HG03066 (cell line): ENCODE data around the gene MMS19.
A peak's percentile ranks its signal among the peaks of the same experiment; 100 is the strongest.
"Not testable (repeated sequence)": the region's sequence is repeated elsewhere in the genome, so short reads cannot be mapped to it uniquely, and the experiment has no call there.

Source experiments
- ATAC-seq: cut with Tn5 transposase; IDR thresholded peaks from one replicate; pipeline ENCODE4 v1.9.1; 2021; ENCODE audit warnings: low read depth; ENCODE audit not compliant: unreplicated experiment

The MMS19 gene

DNA sequence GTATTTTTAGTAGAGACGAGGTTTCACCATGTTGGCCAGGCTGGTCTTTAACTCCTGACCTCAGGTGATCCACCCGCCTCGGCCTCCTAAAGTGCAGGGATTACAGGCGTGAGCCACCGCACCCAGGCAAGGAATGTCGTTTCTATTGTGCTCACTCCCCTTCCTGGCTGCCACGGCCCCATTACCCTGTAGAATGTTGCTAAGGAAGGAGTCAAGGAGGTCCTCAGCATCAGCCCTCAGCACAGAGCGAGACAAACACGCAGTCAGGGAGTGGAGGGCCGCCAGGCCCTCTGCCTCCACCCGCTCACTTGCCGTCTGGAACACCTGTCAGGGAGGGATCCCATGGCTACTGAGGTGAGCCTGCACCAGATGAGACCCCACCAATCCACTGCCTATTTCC is 29.4 kb downstream of the MMS19 start:
- ATAC-seq, result not testable (repeated sequence)

DNA sequence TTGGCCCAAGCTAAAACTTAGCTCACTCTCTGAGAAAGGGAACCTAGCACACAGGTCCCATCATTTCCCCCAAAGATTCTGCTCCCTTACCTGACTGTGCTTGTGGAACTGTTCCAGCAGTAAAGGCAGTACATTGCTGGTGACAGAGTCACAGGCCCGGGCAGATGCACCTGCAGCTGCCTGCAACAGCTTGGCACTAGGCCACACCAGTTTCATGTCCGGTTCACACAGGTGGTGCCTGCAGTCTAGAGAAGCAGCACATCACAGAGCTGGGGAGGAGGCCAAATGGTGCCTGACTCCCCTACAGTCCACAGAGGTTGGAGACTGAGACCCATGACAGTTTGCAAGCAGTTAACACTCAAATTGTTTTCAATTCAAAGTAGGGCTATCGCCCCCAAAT is 30.1 kb downstream of the MMS19 start:
- ATAC-seq, result no peak

DNA sequence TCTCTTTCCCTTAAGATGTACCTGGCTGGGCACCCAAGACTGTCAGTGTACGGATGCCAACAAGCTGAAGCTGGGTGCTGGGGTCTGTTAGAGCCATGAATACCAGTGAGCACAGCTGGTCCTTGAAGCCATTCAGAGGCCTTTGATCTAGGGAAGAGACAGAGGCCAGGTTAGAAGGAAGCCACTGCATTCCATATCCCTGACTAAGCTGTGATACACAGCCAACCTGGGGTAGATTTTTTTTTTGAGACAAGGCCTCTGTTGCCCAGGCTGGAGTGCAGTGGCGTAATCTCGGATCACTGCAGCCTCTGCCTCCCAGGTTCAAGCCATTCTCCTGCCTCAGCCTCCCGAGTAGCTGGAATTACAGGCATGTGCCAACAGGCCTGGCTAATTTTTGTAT is 31.5 kb downstream of the MMS19 start:
- ATAC-seq, result no peak

DNA sequence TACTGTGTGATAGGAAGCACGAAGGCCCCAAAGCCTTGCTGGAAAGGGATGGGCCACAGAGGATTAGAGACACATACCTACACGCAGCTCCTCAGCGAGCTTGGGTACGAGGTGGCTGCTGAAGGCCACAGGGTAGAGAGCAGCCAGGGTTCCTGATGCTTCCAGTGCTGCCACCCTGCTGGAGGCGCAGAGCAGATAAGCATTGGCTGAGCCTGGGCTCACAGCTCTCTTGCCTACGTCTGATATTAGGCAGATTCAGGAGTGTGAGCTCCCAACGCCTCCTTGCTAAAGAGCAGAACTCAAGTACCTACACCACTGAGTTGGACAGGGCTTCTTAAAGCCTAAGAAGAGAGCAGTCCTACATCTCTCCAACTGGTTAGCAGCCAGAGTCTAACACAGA is 32.2 kb downstream of the MMS19 start:
- ATAC-seq, result no peak

DNA sequence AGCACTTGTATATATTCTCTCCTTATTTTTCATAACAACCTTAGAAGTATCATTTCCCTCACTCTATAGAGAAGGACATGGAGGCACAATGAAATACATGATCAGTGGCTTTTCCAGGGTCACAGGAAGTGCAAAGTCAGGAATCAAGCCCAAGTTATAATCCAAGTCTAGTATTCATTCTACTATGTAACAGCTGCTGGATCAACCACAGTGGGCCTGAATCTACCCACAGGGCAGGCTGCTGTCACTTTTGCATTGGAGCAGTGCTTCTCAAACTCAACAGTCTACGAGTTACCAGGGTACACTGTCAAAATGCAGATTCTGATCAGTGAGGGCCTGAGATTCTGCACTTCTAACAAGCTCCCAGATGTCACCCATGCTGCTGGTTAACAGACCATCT is 34.0 kb downstream of the MMS19 start:
- no peak for ATAC-seq

DNA sequence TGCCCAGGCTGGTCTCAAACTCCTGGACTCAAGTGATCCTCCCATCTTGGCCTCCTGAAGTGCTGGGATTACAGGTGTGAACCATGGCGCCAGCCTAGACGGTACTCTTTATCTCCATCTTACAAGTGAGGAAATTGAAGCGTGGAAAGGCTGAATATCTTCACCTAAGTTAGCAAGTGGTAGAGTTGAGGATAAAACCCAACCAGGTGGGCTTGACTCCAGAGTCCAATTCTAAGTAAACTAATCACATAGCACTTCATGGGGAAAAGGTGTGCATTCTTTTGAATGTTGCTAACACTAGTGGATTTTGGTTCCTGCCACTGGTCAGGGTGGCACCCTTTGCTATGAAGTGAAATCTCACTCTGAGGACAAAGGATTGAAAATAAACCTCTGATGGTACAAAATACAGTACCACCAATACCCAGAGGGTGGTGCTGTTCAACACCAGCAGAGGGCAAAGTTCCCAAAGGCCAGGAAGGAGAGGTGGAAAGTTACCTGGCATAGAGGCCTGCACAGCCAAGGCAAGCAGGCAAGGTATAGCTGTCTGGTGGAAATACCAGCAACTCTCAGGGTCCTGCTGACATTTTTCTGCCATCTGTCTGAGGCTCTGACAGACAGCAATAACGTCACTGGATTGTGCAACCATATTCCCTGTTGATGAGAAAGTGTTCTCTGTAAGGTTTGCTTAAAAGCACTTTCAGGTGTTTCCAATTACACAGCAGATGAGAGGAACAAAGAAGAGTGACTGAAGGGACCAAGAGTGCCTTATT is 34.7 kb downstream of the MMS19 start:
- ATAC-seq, result no peak

DNA sequence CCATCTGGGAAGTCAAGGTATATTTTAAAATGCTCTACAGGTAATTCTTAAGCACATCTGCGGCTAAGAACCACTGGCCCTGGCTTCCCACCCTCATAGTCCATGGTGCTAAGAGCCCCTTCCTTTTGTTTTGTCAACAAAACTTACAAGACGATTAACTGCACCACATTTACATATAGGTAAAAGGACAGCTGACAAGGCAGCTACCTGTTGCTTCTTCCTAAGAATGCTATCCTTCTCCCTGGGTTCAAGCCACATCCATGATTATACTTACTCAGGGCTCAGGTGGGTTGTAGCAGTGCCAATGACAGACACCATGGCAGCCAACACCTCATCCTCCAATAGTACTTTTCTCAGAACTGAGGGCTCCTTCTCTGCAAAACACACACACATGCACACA is 35.9 kb downstream of the MMS19 start:
- ATAC-seq, result no peak

DNA sequence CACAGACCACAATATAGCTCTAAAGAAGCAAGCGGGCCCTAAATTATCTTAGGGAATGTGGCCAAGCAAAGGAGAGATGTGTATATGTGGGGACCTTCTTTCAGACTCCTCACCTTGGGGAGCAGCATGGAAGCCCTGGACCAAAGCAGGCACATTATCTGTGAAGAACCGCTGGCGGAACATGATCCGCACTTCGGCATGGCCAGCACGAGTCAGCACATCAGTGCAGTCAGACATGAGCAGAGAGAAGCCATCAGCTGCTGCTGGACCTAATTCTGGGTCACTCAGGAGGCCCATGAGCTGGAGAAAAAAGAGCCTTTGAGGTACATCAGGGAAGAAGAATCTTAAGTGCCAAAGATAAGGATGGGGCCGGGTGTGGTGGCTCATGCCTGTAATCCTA is 38.3 kb downstream of the MMS19 start:
- no peak for ATAC-seq

DNA sequence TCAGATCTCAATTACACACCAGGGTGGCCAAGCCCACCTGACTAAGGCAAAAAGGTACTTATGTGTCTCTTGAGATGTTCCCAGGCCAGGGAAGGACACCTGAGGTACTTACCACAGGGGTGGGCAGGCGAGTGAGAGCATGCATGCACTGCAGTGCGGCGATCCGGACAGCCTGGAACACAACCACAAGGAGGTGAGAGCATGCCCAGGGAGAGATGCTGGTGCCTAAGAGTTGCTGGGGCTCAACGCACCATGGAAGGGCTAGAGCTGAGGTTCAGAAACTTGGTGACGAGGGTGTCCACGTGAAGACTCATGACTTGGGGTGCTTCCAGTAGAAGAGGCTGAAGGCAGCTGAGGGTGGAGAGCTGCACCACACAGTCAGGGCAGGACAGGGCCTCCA is 39.1 kb downstream of the MMS19 start:
- ATAC-seq, result no peak

DNA sequence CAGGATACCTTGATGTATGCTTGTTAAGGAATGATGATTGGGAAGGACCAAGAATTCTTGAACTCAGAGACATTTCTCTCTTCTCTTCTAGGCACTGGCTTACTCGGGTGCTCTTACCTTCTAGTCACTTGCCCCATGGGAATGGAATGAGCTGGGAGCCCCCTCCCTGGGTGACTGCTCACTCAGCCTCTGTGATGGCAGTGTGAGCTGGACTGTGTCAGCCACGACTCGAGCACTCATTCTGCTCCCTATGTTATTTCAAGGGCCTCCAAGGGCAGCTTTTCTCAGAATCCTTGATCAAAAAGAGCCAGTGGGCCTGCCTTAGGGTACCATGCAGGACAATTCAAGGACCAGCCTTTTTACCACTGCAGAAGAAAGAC is 41.5 kb downstream of the MMS19 start:
- ATAC-seq, result no peak

DNA sequence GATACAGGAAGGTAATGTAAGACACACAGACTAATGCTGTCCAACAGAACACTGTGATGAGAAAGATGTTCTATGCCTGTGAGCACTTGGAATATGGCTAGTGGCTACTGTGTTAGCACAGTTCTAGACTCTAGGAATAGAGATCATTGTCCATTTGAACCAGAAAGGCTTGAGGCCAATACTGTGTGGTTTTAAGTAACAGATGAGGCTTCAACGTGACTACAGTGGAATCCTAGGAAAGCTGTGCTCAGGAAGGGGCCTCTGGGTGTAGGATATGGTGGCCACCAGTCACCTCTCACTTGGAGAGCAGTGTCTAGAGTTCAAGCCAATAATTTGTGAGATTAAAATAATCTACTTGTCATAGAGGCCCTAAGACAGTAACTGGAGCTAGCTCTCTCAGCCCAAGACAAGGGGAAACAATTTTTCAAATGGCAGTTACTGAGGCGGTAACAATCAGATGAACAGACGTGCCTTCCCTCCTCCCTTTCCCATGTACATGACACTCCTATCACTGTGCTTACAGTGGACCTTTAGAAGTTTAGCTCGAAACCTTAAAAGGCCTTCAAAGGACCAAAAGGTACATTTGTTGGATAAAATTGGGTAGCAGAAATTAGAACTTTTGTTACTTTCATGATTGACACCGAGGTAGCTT is 42.1 kb downstream of the MMS19 start:
- no peak for ATAC-seq

DNA sequence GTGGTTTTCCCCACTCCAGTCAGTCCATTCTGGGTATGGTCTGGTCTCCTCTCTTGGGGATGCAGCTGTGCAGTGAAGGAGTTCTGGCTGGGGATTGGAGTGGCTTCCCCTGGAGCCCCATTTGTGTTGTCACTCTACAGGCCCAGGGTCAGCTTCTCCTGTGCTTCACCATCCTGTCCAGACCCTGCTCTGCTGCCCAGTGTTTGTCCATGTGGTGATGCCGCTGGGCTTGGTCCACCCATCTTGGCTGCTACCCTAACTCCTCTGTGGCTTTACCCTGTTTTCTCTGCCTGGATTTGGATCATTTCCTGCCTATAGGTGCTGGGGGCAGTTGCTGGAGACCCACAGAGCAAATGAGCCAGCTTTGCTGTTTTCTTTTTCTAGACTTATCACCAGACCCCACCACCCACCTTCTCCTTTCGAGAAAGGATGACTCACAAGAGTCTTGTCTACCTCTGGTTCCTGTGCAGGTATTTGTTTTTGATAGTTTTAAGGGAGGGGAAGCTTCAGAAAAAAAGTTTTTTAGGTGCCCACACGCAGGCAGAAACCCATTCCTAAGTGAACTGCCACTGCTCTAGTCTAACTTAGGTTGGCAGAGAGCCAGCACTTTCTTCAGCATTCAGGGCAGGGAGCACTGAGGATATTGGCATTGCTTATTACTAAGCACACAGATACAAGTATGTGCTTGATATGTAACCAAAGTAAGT is 43.7 kb downstream of the MMS19 start:
- no peak for ATAC-seq

DNA sequence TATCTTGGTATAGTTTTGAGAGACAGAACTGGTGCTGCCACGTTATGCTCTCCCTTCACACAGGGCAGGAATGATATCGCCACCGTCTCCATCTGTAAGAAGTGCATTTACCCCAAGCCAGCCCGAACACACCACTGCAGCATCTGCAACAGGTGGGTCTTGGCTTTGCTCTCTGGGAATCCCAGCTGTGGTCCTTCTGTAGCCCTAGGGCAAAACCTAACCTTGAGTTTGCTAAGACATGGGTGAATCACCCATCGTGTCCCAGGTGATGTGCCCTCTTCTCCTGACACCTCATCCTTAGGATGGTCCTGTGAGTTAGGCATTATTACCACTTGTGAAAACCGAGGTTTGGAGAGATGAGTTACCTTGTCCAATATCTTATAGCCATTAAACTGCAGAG is 45.9 kb downstream of the MMS19 start:
- ATAC-seq, result no peak

DNA sequence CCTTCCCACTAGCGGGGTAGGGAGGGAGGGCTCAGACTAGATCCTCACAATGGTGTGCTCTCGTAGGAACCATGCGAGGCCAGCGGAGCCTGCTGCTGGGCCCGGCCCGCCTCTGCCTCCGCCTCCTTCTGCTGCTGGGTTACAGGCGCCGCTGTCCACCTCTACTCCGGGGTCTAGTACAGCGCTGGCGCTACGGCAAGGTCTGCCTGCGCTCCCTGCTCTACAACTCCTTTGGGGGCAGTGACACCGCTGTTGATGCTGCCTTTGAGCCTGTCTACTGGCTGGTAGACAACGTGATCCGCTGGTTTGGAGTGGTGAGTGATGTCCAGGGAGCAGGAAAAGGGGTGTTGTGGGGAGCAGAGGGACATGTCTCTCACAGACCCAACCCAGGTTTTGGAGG is 46.6 kb downstream of the MMS19 start:
- no peak for ATAC-seq

DNA sequence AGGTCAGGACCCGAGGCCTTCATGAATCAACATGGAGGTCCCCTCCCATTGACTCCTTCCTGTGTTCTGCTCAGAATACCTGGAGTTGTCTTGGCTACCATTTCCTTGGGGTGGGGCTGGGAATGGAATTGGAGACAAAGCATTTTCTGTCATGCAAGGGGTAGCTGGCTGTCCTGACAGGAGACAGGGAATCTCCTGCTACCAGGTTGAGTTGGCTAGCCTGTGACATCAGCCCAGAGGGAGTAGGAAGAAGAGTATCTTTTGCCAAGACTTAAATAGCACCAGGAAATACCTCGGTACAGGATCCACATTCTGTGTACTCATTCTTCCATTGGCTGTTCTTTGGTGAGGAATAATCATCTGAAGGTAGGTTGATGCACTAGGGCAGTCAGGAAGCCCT is 47.4 kb downstream of the MMS19 start:
- ATAC-seq, result no peak

DNA sequence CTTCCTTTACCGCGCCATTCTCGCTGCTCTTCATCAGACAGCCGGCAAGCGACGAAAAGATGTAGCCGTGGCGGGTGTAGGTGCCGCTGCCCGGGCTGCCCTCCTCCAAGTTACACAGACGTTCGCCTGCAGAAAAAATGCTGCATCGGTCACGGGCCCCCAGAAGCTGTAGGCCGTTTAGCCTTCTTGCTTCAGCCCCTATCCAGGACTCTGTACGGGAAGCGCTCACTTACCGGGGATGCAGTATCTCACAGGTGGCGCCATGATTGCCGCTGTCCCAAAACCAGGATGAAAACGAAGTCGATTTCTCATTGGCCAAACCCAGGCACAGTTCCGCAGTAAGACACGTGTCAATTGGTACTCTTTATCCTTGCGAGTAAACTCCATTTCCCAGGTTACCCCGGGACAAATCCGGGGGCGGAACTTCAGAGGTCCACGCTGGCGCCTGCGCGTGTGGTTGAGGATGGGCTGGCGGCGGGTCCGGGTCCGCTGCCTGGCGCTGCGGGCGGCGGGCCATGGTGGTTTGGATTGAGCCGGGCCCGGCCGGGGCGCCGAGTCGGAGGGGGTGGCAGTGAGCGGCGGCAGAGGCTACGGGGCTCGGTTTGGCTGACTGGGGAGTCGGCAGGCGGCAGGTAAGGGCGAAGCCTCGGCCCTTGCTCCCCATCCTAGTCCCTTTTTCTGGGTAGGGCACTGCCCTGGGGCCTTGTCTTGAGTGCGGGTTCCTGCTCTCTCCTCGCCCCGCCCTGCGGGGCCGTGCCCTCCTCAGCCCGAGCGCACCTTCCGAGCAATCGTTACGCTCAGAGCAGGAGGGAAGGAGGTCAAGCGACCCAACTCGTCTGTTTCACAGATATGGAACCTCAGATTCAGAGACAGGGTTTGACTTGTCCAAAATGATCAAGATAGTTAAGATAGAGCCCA is 52.2 kb downstream of the MMS19 start, which contains the start of the genes EXOSC1 and ZDHHC16:
EXOSC1 (minus strand) TSS at position 285 of the 918 bp plus-strand sequence; CDS start at position 264, 21 bp downstream.
ZDHHC16 (plus strand) TSS at position 454 of the 918 bp plus-strand sequence. CDS start 5,501 bp downstream, outside the sequence.
- ATAC-seq, result peak; percentile 98

DNA sequence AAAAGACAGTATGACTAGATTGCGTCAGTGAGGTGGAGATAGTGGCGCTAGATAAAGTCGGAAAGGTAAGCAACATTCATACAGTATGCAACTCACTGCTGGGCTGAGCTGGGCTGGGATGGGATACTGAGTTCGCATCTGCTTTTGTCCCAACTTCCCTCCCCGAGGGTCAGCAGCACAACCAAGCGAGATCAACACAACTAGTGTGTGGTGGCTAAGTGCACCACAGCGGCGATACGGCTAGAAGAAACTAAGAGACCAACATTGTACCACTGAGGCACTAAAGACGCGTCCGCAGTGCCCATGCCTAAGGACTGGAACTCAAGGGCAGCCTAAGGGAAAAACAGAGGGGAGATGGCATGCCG is 52.9 kb downstream of the MMS19 start:
- no peak for ATAC-seq

DNA sequence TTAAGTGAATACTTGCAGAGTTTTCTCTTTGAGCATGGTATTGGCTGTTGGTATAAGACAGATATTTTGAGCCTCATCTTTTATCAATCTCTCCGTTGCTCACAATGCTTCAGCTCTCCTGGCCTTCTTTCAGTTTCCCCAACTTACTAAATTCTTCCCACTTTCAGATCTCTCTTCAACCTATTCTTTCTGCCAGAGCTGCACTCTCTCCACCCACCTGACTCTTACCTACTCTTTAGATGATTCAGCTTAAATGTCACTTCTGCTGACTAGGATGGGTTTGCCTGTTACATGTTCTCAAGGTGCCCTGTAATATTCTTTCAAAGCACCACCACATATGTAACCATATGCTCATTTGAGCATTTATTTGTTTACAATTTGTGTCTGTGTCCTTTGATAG is 54.0 kb downstream of the MMS19 start:
- ATAC-seq, result no peak

DNA sequence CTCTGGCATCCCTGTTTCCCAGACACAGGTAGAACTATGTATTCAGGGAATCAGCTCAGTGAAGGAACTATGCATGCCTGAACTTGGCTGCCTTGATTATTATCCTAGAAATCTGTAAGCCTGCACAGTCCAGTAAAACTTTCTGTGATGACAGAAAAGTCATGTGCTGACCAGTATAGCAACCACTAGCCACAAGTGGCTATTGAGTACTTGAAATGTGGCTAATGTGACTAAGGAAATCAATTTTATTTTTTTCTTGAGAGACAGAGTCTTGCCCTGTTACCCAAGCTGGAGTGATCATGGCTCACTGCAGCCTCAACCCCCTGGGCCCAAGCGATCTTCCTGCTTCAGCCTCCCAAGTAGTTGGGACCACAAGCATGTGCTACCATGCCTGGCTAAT is 55.9 kb downstream of the MMS19 start:
- no peak for ATAC-seq

DNA sequence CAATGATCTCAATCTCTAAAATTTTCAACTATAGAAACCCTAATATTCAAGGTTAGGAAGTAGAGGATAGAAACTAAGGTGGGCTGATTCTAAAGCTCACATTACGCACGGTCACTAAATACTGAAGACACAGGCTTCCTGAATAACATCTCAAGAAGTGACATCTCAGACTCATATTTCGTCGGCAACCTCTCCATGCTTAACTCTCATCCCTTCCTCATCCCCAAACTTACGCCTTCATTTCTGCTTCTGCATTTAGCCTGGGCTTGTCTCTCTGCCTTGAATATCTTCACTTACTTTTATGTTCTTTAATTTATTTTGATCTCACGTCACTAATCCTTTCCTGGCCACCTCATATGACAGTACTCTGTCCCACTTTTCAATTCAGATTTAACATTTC is 63.0 kb downstream of the MMS19 start:
- ATAC-seq, result no peak

DNA sequence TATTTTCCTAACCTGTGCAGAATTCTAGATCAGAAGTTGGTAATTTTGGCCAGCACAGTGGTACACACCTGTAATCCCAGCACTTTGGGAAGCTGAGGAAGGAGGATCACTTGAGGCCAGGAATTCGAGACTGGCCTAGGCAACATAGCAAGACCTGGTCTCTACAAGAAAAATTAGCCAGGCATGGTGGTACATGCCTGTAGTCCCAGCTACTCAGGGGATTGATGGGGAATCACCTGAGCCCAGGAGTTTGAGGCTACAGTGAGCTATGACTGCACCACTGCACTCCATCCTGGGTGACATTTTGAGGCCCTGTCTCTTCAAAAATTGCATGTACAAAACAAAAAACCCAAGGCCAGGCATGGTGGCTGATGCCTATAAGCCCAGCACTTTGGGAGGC is 63.7 kb downstream of the MMS19 start:
- no peak for ATAC-seq
